HEK293 (cell line): ENCODE measurements around the gene BET1.

Experiments
- CTCF ChIA-PET: fragments of 350-600 bp; formaldehyde crosslinking; extraction: SDS; loops from one replicate; lab custom pipeline; 2021; ENCODE audit warnings: antibody characterized with exemption; lab: Yijun Ruan, JAX
- POLR2A ChIA-PET: fragments of 300-600 bp; formaldehyde crosslinking; extraction: SDS; loops from one replicate; lab custom pipeline; 2020; ENCODE audit warnings: antibody characterized with exemption, inconsistent platforms; lab: Yijun Ruan, JAX
- H3K27ac ChIP-seq: fragments of 200-500 bp; sonication (Bioruptor generic); 2 replicates; pipeline ENCODE4 v1.5.1; 2014; ENCODE audit warnings: low read depth, low read length, control low read depth, inconsistent platforms; ENCODE audit errors: extremely low read depth
- H3K36me3 ChIP-seq, 2 experiments: fragments of 200-500 bp in 1 of 2; sonication (Bioruptor generic) in 1 of 2; 1 replicate in 1 of 2; 2 replicates in 1 of 2; pipeline ENCODE4 v1.5.1; 2014 to 2017; ENCODE audit warnings: inconsistent platforms in 2 of 2, low read length in 2 of 2; ENCODE audit not compliant: control insufficient read depth in 2 of 2, insufficient read depth in 1 of 2
- H3K4me1 ChIP-seq: fragments of 200-500 bp; sonication (Bioruptor generic); 2 replicates; pipeline ENCODE4 v1.5.1; 2014; ENCODE audit warnings: mild to moderate bottlenecking, low read length, inconsistent platforms; ENCODE audit not compliant: control insufficient read depth, insufficient read depth
- H3K4me3 ChIP-seq: 2 replicates; pipeline ENCODE4 v1.5.1; 2011; ENCODE audit warnings: low read depth, mild to moderate bottlenecking, control low read depth, low read length, moderate library complexity
- H3K9me3 ChIP-seq: fragments of 200-500 bp; sonication (Bioruptor generic); 2 replicates; pipeline ENCODE4 v1.5.1; 2014; ENCODE audit warnings: low read depth, low read length, inconsistent platforms; ENCODE audit not compliant: control insufficient read depth, insufficient read depth
- INSM2 ChIP-seq: fragments of 450-650 bp; formaldehyde crosslinking; IDR thresholded peaks from 2 replicates; pipeline ENCODE4 v1.5.1; 2016; ENCODE audit warnings: missing biosample characterization, missing genetic modification characterization
- OSR2 ChIP-seq: fragments of 450-650 bp; formaldehyde crosslinking; IDR thresholded peaks from 2 replicates; pipeline ENCODE4 v1.5.1; 2016; ENCODE audit warnings: missing biosample characterization, missing genetic modification characterization
- PRDM4 ChIP-seq: fragments of 450-650 bp; formaldehyde crosslinking; IDR thresholded peaks from 2 replicates; pipeline ENCODE4 v1.5.1; 2017; ENCODE audit warnings: missing biosample characterization, missing genetic modification characterization
- RBAK ChIP-seq: fragments of 450-650 bp; formaldehyde crosslinking; IDR thresholded peaks from 2 replicates; pipeline ENCODE4 v1.5.1; 2016; ENCODE audit warnings: missing biosample characterization, missing genetic modification characterization
- SCRT2 ChIP-seq: fragments of 450-650 bp; formaldehyde crosslinking; IDR thresholded peaks from 2 replicates; pipeline ENCODE4 v1.5.1; 2016; ENCODE audit warnings: missing biosample characterization, missing genetic modification characterization
- ZBTB8A ChIP-seq: fragments of 450-650 bp; formaldehyde crosslinking; IDR thresholded peaks from 2 replicates; pipeline ENCODE4 v1.5.1; 2016; ENCODE audit warnings: missing biosample characterization, missing genetic modification characterization
- ZFP69B ChIP-seq: fragments of 450-650 bp; formaldehyde crosslinking; IDR thresholded peaks from 2 replicates; pipeline ENCODE4 v1.5.1; 2016; ENCODE audit warnings: missing biosample characterization, missing genetic modification characterization
- ZNF16 ChIP-seq: fragments of 450-650 bp; formaldehyde crosslinking; IDR thresholded peaks from 2 replicates; pipeline ENCODE4 v1.5.1; 2016; ENCODE audit warnings: low read depth, missing biosample characterization, missing genetic modification characterization
- ZNF169 ChIP-seq: fragments of 450-650 bp; formaldehyde crosslinking; IDR thresholded peaks from 2 replicates; pipeline ENCODE4 v1.5.1; 2016; ENCODE audit warnings: missing biosample characterization, missing genetic modification characterization
- ZNF354C ChIP-seq: fragments of 450-650 bp; formaldehyde crosslinking; IDR thresholded peaks from 2 replicates; pipeline ENCODE4 v1.5.1; 2016; ENCODE audit warnings: missing biosample characterization, missing genetic modification characterization, low read depth, borderline replicate concordance
- ZNF610 ChIP-seq: fragments of 450-650 bp; formaldehyde crosslinking; IDR thresholded peaks from 2 replicates; pipeline ENCODE4 v1.5.1; 2016; ENCODE audit warnings: missing biosample characterization, missing genetic modification characterization, borderline replicate concordance
- ZNF629 ChIP-seq: fragments of 450-650 bp; formaldehyde crosslinking; IDR thresholded peaks from 2 replicates; pipeline ENCODE4 v1.5.1; 2017; ENCODE audit warnings: missing biosample characterization, missing genetic modification characterization
- ZNF660 ChIP-seq: fragments of 450-650 bp; IDR thresholded peaks from 2 replicates; pipeline ENCODE4 v1.5.1; 2018; ENCODE audit warnings: missing biosample characterization, mild to moderate bottlenecking, missing genetic modification characterization
- ZNF677 ChIP-seq: fragments of 450-650 bp; IDR thresholded peaks from 2 replicates; pipeline ENCODE4 v1.5.0; 2018; ENCODE audit warnings: missing biosample characterization, mild to moderate bottlenecking, missing genetic modification characterization, moderate library complexity
- ZSCAN18 ChIP-seq: fragments of 450-650 bp; formaldehyde crosslinking; IDR thresholded peaks from 2 replicates; pipeline ENCODE4 v1.5.1; 2016; ENCODE audit warnings: missing biosample characterization, missing genetic modification characterization
- TF ChIP-seq, protein P1 (sequence below): fragments of 450-650 bp; formaldehyde crosslinking; IDR thresholded peaks from 2 replicates; pipeline ENCODE4 v1.5.1; 2016; ENCODE audit warnings: missing biosample characterization, missing genetic modification characterization

Gene BET1

GRCh38 chr7:93964813-93965212, 39.3 kb downstream of the BET1 start:
- no peaks in the 10 kb centered on the region for H3K9me3 ChIP-seq
- H3K4me3 ChIP-seq, result no peak overlapping the region
- no peak for TF ChIP-seq OSR2 (tag by site-specific recombination)
- TF ChIP-seq INSM2 (tag by site-specific recombination), result no peak
- TF ChIP-seq PRDM4, result no peak
- no peak for TF ChIP-seq ZNF629 (tag by site-specific recombination)
- TF ChIP-seq ZSCAN18 (tag by site-specific recombination), result no peak
- no peak for TF ChIP-seq ZNF677 (tag by site-specific recombination)
- TF ChIP-seq ZNF169 (tag by site-specific recombination), result no peak
- no peak for TF ChIP-seq ZNF610 (tag by site-specific recombination)
- TF ChIP-seq SCRT2 (tag by site-specific recombination), result no peak
- TF ChIP-seq ZFP69B (tag by site-specific recombination), result no peak
- TF ChIP-seq ZNF660 (tag by site-specific recombination), result no peak
- no peak for TF ChIP-seq ZNF354C (tag by site-specific recombination)
- TF ChIP-seq, protein P1, sequence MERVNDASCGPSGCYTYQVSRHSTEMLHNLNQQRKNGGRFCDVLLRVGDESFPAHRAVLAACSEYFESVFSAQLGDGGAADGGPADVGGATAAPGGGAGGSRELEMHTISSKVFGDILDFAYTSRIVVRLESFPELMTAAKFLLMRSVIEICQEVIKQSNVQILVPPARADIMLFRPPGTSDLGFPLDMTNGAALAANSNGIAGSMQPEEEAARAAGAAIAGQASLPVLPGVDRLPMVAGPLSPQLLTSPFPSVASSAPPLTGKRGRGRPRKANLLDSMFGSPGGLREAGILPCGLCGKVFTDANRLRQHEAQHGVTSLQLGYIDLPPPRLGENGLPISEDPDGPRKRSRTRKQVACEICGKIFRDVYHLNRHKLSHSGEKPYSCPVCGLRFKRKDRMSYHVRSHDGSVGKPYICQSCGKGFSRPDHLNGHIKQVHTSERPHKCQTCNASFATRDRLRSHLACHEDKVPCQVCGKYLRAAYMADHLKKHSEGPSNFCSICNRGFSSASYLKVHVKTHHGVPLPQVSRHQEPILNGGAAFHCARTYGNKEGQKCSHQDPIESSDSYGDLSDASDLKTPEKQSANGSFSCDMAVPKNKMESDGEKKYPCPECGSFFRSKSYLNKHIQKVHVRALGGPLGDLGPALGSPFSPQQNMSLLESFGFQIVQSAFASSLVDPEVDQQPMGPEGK (tag by site-specific recombination), result no peak
- TF ChIP-seq ZBTB8A (tag by site-specific recombination), result no peak
- TF ChIP-seq RBAK, result no peak
- CTCF ChIA-PET, result interaction anchor here (0.6 kb wide), 1 partner anchor 685 kb away, joined by 4 read pairs; no protein-coding TSS in a partner anchor
- POLR2A ChIA-PET, result no interaction called here
- H3K27ac ChIP-seq, result no peak overlapping the region
- H3K4me1 ChIP-seq, result no peaks in the 10 kb centered on the region
- H3K36me3 ChIP-seq, result no peaks in the 10 kb centered on the region

GRCh38 chr7:93964262-93964661, 39.9 kb downstream of the BET1 start:
- Histone ChIP-seq H3K9me3 (no peaks in the 10 kb centered on the region), H3K36me3 (no peaks in the 10 kb centered on the region), H3K4me3 (no peak overlapping the region), H3K27ac (no peak overlapping the region), H3K4me1 (no peaks in the 10 kb centered on the region)
- CTCF ChIA-PET, result interaction anchor here (0.6 kb wide), 1 partner anchor 684 kb away, joined by 4 read pairs; no protein-coding TSS in a partner anchor
- no peak for TF ChIP-seq ZNF16 (tag by site-specific recombination)
- POLR2A ChIA-PET, result no interaction called here
